ENCODE results near the gene CCDC183.
"Not testable (repeated sequence)": the region's sequence is repeated elsewhere in the genome, so short reads cannot be mapped to it uniquely, and the experiment has no call there.

Gene CCDC183

DNA sequence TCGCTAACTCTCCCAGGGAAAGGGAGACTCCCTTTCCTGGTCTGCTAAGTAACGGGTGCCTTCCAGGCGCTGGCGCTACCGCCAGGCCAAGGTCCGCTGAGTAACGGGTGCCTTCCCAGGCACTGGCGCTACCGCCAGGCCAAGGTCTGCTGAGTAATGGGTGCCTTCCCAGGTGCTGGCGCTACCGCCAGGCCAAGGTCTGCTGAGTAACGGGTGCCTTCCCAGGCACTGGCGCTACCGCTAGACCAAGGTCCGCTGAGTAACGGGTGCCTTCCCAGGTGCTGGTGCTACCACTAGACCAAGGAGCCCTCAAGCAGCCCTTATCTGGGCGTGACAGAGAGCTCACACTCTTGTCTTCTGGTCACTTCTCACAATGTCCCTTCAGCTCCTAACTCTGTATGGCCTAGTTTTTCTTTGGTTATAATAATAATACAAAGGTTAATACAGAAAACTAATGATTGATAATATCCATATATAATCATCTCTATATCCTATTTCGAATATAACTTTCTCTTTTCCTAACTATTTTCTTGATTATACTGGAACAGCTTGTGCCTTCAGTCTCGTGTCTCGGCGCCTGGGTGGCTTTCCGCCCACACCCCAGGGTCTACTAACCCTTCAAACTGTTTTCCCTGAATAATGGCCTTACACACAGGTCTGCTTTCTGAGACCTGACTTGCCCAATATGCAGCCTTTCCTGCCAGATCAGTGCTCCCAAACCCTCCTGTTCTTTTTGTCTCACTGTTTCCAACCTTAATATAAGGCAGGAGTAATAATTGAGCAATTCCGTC, 10.4 kb upstream of the CCDC183 start:
- not testable (repeated sequence) for DNase-seq (ENCODE audit: low spot score)

- DNase-seq (ENCODE audit: low spot score): peak; percentile 77
These were observed 9.7 kb upstream of the CCDC183 start for GRCh38 chr9:136786451-136786850.

- not testable (repeated sequence) for DNase-seq (ENCODE audit: low spot score)
These were observed 9.2 kb upstream of the CCDC183 start for GRCh38 chr9:136786983-136787382.

DNA sequence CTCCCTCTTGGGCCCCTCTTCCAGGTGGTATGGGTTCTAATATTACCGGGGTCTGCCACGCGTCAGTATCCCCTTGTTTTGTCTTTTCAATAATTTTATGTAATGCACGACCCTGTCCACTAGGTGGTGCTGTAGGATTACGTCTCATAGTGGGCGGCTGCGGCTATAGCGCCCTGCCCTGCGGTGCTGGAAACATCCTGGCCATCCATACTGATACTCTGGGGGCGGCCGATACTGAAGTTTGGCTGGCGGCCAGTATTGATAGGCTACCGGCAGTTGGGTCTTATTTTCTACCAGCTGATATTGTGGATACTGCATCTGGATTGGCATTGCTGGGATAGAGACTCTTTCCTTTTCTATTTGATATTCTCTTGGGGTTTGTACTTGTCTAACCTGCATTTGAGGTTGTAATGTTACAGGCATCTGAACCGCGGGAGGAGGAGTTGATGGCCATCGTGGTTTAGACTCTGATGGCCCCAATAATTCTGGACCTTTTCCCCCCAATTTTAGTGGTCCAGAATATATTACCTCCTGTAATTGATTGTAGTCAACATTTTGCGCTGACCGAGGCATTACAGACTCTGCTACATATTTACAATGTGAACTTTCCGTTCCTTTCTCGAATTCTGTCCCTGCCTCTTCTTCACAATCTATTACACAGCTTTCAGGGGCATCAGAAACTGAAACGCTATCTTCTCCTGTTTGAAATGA, 8.3 kb upstream of the CCDC183 start:
- DNase-seq (ENCODE audit: low spot score): peak; percentile 77

DNA sequence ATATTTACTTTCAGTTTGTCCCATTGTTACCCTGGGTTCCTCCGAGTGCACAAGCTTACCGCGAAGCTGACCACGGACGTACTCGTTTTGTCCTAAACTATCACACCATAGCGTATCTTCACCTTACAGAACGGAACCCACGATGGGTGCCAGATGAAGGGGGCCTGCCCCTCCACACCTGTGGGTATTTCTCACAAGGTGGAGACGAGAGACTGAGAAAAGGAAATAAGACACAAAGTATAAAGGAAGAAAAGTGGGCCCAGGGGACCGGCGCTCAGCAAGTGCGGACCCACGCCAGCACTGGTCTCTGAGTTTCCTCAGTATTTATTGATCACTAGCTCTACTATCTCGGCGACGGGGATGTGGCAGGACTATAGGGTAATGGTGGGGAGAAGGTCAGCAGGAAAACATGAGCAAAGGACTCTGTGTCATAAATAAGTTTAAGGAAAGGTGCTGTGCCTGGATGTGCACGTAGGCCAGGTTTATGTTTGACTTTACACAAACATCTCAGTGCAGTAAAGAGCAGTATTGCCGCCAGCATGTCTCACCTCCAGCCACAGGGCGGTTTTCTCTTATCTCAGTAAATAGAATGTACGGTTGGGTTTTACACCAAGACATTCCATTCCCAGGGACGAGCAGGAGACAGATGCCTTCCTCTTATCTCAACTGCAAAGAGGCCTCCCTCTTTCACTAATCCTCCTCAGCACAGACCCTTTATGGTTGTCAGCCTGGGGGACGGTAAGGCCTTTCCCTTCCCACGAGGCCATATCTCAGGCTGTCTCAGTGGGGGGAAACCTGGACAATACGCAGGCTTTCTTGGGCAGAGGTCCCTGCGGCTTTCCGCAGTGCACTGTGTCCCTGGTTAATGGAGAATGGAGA, 7.3 kb upstream of the CCDC183 start:
- DNase-seq (ENCODE audit: low spot score): not testable (repeated sequence)

- no peak for DNase-seq (ENCODE audit: low spot score)
These were observed 6.6 kb upstream of the CCDC183 start for GRCh38 chr9:136789523-136789937.

- peak; percentile 100 for DNase-seq (ENCODE audit: low spot score)
These were observed 5.3 kb upstream of the CCDC183 start, which contains the start of gene TMEM141 for GRCh38 chr9:136790640-136791515. TMEM141 (plus strand) TSS chr9:136791344; CDS start chr9:136791371, 27 bp downstream.

- no peak for DNase-seq (ENCODE audit: low spot score)
These were observed 4.4 kb upstream of the CCDC183 start for GRCh38 chr9:136791516-136792276.

- no peak for DNase-seq (ENCODE audit: low spot score)
These were observed 3.6 kb upstream of the CCDC183 start for GRCh38 chr9:136792321-136793085.

DNA sequence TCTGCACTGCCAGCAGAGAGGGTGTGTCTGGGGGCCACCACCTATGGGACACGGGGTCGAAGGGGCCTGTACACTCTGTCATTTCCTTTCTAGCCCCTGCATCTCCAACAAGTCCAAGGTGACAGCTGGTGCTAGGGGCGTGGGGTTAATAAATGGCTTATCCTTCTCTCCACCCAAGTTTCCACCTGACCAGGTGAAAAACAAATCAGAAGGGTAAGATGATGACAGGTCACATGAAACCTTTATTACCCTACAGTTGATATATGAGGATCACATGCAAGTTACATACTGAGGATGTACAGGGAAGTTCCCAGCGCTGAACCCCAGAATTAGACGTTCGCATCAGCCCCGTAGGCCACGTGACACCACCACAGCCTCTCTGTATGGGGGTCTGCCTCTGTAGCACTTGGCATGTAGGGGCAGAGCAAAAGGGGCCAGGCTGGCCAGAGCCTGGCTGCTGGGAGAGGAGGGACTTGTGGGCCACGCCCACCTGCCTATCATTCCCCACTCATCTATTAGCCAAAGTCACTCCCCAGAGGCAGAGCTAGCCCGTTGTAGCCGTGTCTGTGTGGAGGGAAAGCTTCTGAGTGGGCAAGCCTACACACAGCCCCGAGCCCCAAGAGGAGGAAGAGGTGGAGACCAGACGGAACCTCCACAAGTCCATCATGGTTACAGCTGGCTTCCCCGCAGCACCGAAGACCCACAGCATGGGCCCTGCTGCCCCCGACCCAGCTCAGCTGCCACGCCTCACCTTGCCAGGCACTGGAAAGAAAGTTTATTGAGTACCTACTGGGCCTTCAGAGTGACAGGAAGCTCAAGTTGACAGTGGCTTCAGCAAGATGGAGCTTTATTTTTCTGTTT, 2.8 kb upstream of the CCDC183 start:
- DNase-seq (ENCODE audit: low spot score): no peak

DNA sequence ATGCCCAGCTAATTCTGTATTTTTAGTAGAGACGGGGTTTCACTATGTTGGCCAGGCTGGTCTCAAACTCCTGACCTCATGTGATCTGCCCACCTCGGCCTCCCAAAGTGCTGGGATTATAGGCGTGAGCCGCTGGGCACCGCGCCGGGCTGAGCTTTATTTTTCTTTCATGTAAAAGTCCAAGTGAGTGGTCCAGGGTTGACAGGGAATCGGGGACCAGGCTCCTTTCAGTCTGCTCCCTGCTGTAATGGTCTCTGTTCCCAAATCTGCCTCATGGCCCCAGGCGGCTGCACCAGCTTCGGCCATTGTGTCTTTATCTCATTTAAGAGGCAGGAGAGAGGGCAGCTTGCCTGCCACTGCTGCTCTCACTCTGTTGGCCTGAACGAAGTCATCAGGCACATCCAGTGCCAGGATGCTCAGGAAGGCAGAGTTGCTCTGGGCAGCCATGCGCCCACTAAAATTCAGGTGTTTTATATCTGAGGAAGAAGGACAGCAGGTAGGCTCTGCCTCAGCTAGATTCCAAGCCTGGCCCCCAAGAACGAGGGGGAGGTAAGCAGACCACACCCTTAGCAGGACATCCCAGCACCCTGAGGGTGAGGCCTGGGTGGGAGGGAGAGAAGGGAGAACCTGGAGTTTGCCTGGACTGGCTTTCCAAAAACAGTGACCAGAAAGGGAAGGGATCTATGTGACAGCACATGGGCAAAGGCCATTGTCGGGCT, 1.7 kb upstream of the CCDC183 start:
- DNase-seq (ENCODE audit: low spot score): no peak

- no peak for DNase-seq (ENCODE audit: low spot score)
These were observed 1.2 kb upstream of the CCDC183 start for GRCh38 chr9:136795000-136795348.

GRCh38 chr9:136796775-136797347, 723 bp downstream of the CCDC183 start:
- not testable (repeated sequence) for DNase-seq (ENCODE audit: low spot score)

- DNase-seq (ENCODE audit: low spot score): no peak
These were observed 2.6 kb downstream of the CCDC183 start for GRCh38 chr9:136798708-136799078.

DNA sequence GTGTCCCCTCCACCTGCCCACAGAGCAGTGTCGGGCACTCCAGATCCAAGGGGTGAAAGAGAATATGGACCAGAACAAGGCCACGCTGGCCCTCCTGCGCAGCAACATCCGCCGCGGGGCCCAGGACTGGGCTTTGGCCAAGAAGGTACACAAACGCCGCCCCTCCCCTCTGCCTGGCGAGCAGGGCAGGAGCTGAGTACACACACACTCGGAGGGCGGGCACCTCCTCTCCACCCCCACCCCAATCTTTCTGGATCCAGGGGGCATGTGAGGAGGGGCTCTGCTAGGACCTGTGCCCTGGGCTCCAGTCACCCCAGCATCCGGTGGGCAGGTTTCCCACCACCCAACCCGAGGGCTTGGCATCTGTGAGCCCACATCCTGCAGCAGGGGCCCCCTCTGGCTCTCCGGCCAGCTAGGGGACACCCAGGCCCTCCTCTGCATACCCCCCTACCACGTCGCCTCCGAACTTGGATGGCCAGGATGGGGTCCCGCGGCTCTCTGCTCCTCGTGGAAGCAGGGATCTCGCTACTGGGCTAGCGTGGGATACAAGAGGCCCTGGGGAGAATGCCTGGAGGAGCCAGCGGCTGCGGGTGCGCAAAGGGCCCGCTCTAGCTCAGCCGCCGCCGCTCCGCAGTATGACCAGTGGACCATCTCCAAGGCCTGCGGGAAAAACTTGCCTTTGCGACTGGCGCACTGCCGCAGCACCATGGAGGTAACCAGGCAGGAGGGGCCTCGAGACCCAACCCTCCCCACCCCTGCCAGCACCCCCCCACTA, 3.1 kb downstream of the CCDC183 start:
- no peak for DNase-seq (ENCODE audit: low spot score)

- DNase-seq (ENCODE audit: low spot score): peak; percentile 77
These were observed 3.9 kb downstream of the CCDC183 start for GRCh38 chr9:136799854-136800657.
